H1 (cell line): ENCODE measurements around the gene IPO9. TPM values are rescaled to one million over a fixed set of nuclear protein-coding genes. Genes with fewer than 3 reads are reported as not detected.

ENCODE experiments used
- CTCF ChIA-PET: fragments of 300-600 bp; sonication (Branson Sonifier 250); formaldehyde crosslinking; loops from one replicate; lab custom pipeline; 2021; ENCODE audit not compliant: partially characterized antibody; lab: Charles Lee
- POLR2A ChIA-PET: fragments of 300-600 bp; sonication (Branson Sonifier 250); formaldehyde crosslinking; loops from one replicate; lab custom pipeline; 2021; ENCODE audit warnings: inconsistent platforms; ENCODE audit not compliant: partially characterized antibody; lab: Charles Lee
- DNase-seq, 2 experiments: peaks; one replicate each; pipeline versions ENCODE4 v3.0.0 to v3.0.0-alpha.2; 2010 to 2022; ENCODE audit warnings: low spot score in 2 of 2, low read depth in 1 of 2, mixed read lengths in 1 of 2
- FAIRE-seq: peaks from 2 replicates; lab custom pipeline; 2011; peaks lifted over from hg19 to GRCh38; lab: Jason Lieb, UNC
- H2AFZ ChIP-seq: 2 replicates; pipeline ENCODE4 v1.8.1; 2012; ENCODE audit warnings: low read length, inconsistent platforms
- H2AK5ac ChIP-seq: 2 replicates; pipeline ENCODE4 v1.6.1; 2013; ENCODE audit warnings: low read depth, low read length
- H2BK120ac ChIP-seq: replicated peaks from 2 replicates; pipeline ENCODE3; 2013; ENCODE audit warnings: low read depth, low read length, inconsistent platforms
- H2BK12ac ChIP-seq: 2 replicates; pipeline ENCODE4 v1.6.1; 2013; ENCODE audit warnings: low read depth, low read length
- H2BK15ac ChIP-seq: 2 replicates; pipeline ENCODE4 v1.6.1; 2013; ENCODE audit warnings: low read length
- H2BK20ac ChIP-seq: 2 replicates; pipeline ENCODE4 v1.6.1; 2013; ENCODE audit warnings: low read length
- H2BK5ac ChIP-seq: 2 replicates; pipeline ENCODE4 v1.6.1; 2013; ENCODE audit warnings: low read depth, low read length
- H3K14ac ChIP-seq: 2 replicates; pipeline ENCODE4 v1.6.1; 2013; ENCODE audit warnings: inconsistent platforms; ENCODE audit not compliant: insufficient read length
- H3K18ac ChIP-seq: 2 replicates; pipeline ENCODE4 v1.6.1; 2013; ENCODE audit warnings: low read length; ENCODE audit errors: extremely low read depth
- H3K23ac ChIP-seq: 2 replicates; pipeline ENCODE4 v1.6.1; 2013; ENCODE audit warnings: inconsistent platforms; ENCODE audit not compliant: insufficient read length
- H3K23me2 ChIP-seq: 2 replicates; pipeline ENCODE4 v1.6.1; 2013; ENCODE audit warnings: low read depth, low read length
- H3K27ac ChIP-seq: 2 replicates; pipeline ENCODE4 v1.6.1; 2011; ENCODE audit warnings: low read depth, low read length, inconsistent platforms
- H3K27me3 ChIP-seq, 4 experiments: replicated peaks in 1 of 4; 1 replicate in 1 of 4; 2 replicates in 3 of 4; pipeline versions ENCODE4 v1.6.1 to v1.8.1; 2011 to 2013; ENCODE audit warnings: low read length in 3 of 4, mild to moderate bottlenecking in 3 of 4, inconsistent platforms in 2 of 4, mixed read lengths in 2 of 4, moderate library complexity in 1 of 4; ENCODE audit not compliant: control insufficient read depth in 3 of 4, insufficient read depth in 3 of 4; ENCODE audit errors: extremely low read depth in 1 of 4
- H3K36me3 ChIP-seq, 4 experiments: 2 replicates each; pipeline versions ENCODE4 v1.6.1 to v1.8.1; 2011 to 2013; ENCODE audit warnings: mild to moderate bottlenecking in 4 of 4, low read length in 3 of 4, moderate library complexity in 2 of 4, control low read depth in 1 of 4, inconsistent platforms in 1 of 4; ENCODE audit not compliant: insufficient read depth in 4 of 4, control insufficient read depth in 2 of 4
- H3K4ac ChIP-seq: replicated peaks from 2 replicates; pipeline ENCODE3; 2013; ENCODE audit warnings: low read length, low read depth, mixed read lengths, inconsistent platforms; ENCODE audit not compliant: insufficient read length
- H3K4me1 ChIP-seq, 4 experiments: replicated peaks in 1 of 4; 1 replicate in 1 of 4; 2 replicates in 3 of 4; pipeline versions ENCODE4 v1.6.1 to v1.8.1; 2011 to 2013; ENCODE audit warnings: low read length in 3 of 4, inconsistent platforms in 2 of 4, mixed read lengths in 1 of 4; ENCODE audit not compliant: insufficient read depth in 4 of 4, control insufficient read depth in 3 of 4
- H3K4me2 ChIP-seq, 2 experiments: 2 replicates each; pipeline versions ENCODE4 v1.6.1 to v1.8.1; 2011 to 2013; ENCODE audit warnings: low read depth in 2 of 2, low read length in 2 of 2, control low read depth in 1 of 2, inconsistent platforms in 1 of 2, mild to moderate bottlenecking in 1 of 2; ENCODE audit not compliant: insufficient read depth in 1 of 2
- H3K4me3 ChIP-seq, 4 experiments: fragments of 200-600, 300-600 bp in 1 of 4; sonication (generic), shearing (Covaris generic), sonication (Bioruptor Twin) in 1 of 4; 2 replicates each; pipeline versions ENCODE4 v1.5.1 to v1.8.1; 2011 to 2016; ENCODE audit warnings: low read length in 4 of 4, low read depth in 3 of 4, control low read depth in 2 of 4, inconsistent platforms in 2 of 4, mild to moderate bottlenecking in 2 of 4, mixed read lengths in 1 of 4, moderate library complexity in 1 of 4; ENCODE audit not compliant: insufficient read depth in 2 of 4; ENCODE audit errors: extremely low read depth in 1 of 4
- H3K56ac ChIP-seq: replicated peaks from 2 replicates; pipeline ENCODE3; 2013; ENCODE audit warnings: low read depth, mild to moderate bottlenecking, mixed read lengths, low read length, inconsistent platforms; ENCODE audit not compliant: insufficient read length
- H3K79me1 ChIP-seq: 2 replicates; pipeline ENCODE4 v1.6.1; 2013; ENCODE audit warnings: low read depth, low read length, control low read depth
- H3K79me2 ChIP-seq, 2 experiments: 2 replicates each; pipeline versions ENCODE4 v1.6.1 to v1.8.1; 2012 to 2013; ENCODE audit warnings: low read length in 2 of 2, mild to moderate bottlenecking in 2 of 2, inconsistent platforms in 1 of 2; ENCODE audit not compliant: insufficient read depth in 2 of 2, control insufficient read depth in 1 of 2
- H3K9ac ChIP-seq, 4 experiments: replicated peaks in 1 of 4; 1 replicate in 1 of 4; 2 replicates in 3 of 4; pipeline versions ENCODE4 v1.6.1 to v1.8.1; 2011 to 2013; ENCODE audit warnings: low read depth in 3 of 4, low read length in 3 of 4, control low read depth in 2 of 4, mild to moderate bottlenecking in 2 of 4, moderate library complexity in 2 of 4, inconsistent platforms in 1 of 4; ENCODE audit errors: extremely low read depth in 1 of 4
- H3K9me3 ChIP-seq, 2 experiments: 2 replicates each; pipeline versions ENCODE4 v1.6.1 to v1.8.1; 2012 to 2013; ENCODE audit warnings: mild to moderate bottlenecking in 2 of 2, moderate library complexity in 2 of 2, control low read depth in 1 of 2, inconsistent platforms in 1 of 2, low read depth in 1 of 2, low read length in 1 of 2, mixed read lengths in 1 of 2; ENCODE audit not compliant: insufficient read depth in 2 of 2
- H4K20me1 ChIP-seq, 2 experiments: replicated peaks in 1 of 2; 2 replicates each; pipeline versions ENCODE3 to v1.8.1; 2011 to 2013; ENCODE audit warnings: inconsistent platforms in 2 of 2, low read length in 2 of 2, mild to moderate bottlenecking in 1 of 2; ENCODE audit not compliant: insufficient read depth in 2 of 2, control insufficient read depth in 1 of 2
- H4K5ac ChIP-seq: 2 replicates; pipeline ENCODE4 v1.6.1; 2013; ENCODE audit warnings: low read length, low read depth, mixed read lengths, inconsistent platforms; ENCODE audit not compliant: insufficient read length
- H4K8ac ChIP-seq: 2 replicates; pipeline ENCODE4 v1.8.0; 2013; ENCODE audit warnings: mild to moderate bottlenecking, moderate library complexity, low read length, inconsistent platforms; ENCODE audit not compliant: insufficient read depth; ENCODE audit errors: extremely low read depth
- H4K91ac ChIP-seq: replicated peaks from 2 replicates; pipeline ENCODE3; 2013; ENCODE audit warnings: low read length, mixed read lengths, inconsistent platforms; ENCODE audit not compliant: insufficient read length
- CBX5 ChIP-seq: fragments of 300-800, 300-1000 bp; sonication (generic); IDR thresholded peaks from 2 replicates; pipeline ENCODE4 v1.7.1; 2016; ENCODE audit warnings: antibody characterized with exemption, low read length, low read depth
- CTCF ChIP-seq, 3 experiments: IDR thresholded peaks; 1 replicate in 2 of 3; 2 replicates in 1 of 3; pipeline versions ENCODE4 v1.5.1 to v1.6.1; 2011; ENCODE audit warnings: low read length in 3 of 3, mild to moderate bottlenecking in 3 of 3, inconsistent platforms in 2 of 3, low read depth in 1 of 3, moderate library complexity in 1 of 3; ENCODE audit not compliant: insufficient read depth in 1 of 3; ENCODE audit errors: control extremely low read depth in 1 of 3
- EP300 ChIP-seq, 2 experiments: IDR thresholded peaks; 1 replicate in 1 of 2; 2 replicates in 1 of 2; pipeline ENCODE4 v1.6.1; 2011 to 2012; ENCODE audit warnings: low read depth in 2 of 2, low read length in 2 of 2, mild to moderate bottlenecking in 2 of 2, borderline replicate concordance in 1 of 2, inconsistent platforms in 1 of 2, moderate library complexity in 1 of 2
- GABPA ChIP-seq: IDR thresholded peaks from 2 replicates; pipeline ENCODE4 v1.6.1; 2011; ENCODE audit warnings: mild to moderate bottlenecking, low read length, moderate library complexity, borderline replicate concordance; ENCODE audit not compliant: insufficient read depth
- KDM1A ChIP-seq: fragments of 200-600, 300-600 bp; sonication (generic); IDR thresholded peaks from 2 replicates; pipeline ENCODE4 v1.7.1; 2016; ENCODE audit warnings: mild to moderate bottlenecking, low read length, borderline replicate concordance
- POU5F1 ChIP-seq: IDR thresholded peaks from 2 replicates; pipeline ENCODE4 v1.6.1; 2011; ENCODE audit warnings: low read depth, mild to moderate bottlenecking, low read length, moderate library complexity
- WGBS, 2 experiments: shearing (Covaris generic) in 1 of 2; methylation state at CpG; one replicate each; pipeline versions ENCODE4 v1.1.6 to v1.1.7; 2013 to 2015; ENCODE audit warnings: low lambda C conversion rate in 2 of 2, mixed read lengths in 2 of 2, inconsistent platforms in 1 of 2, low coverage in 1 of 2, missing lambda C conversion rate in 1 of 2; ENCODE audit not compliant: insufficient replicate concordance in 2 of 2, insufficient coverage in 1 of 2, insufficient read length in 1 of 2; ENCODE audit errors: extremely low coverage in 1 of 2, missing lambda C conversion rate in 1 of 2; 5-methylcytosine and 5-hydroxymethylcytosine counted together
- polyA plus RNA-seq, 7 experiments: library from polyadenylated mRNA; depleted of rRNA in 3 of 7; stranded (reverse) in 5 of 7; unstranded in 2 of 7; fragments of >200 nt in 5 of 7; fragments of 200-250 nt in 2 of 7; gene quantifications; 1 replicate in 5 of 7; 2 replicates in 1 of 7; 4 replicates in 1 of 7; pipeline versions ENCODE4 v1.2.1 to v1.2.3, GENCODE V29; 2011 to 2013; ENCODE audit warnings: missing spikeins in 2 of 7, mixed read lengths in 2 of 7
- total RNA-seq: library from RNA; stranded (reverse); fragmentation: NEBNext Ultra II Directional; extraction: Animal tissue kit (Norgen Biotek cat#: 25700); gene quantifications from 2 replicates; pipeline ENCODE4 v1.2.1, GENCODE V29; 2021

IPO9 gene
- total and polyA plus RNA-seq, 2 of the 8 experiments (the other 6 are each of a cell fraction or from before 2014, with no cell fraction given) = 61.0 to 122 TPM

DNA sequence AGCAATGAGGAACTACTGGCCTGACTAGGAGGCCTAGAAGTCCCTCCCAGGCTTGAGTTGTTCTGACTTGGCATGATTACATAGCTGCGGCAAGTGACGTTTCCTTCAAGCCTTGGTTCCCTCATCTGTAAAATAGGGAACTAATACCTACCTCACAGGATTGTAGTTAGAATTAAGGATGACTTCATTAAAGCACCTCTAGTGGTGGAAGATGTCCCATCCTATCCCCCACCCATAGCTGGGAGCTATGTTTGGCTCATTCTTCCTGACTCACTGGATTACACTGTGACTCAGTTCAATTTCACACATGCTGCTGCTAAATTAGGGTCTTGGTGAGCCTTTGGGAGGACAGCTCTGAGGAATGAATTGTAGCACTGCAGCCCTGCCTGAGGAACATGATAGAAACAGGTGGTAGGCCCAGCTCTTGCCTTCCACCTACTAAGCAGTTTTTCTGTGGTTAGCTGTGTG is 53.7 kb downstream of the IPO9 start:
- Histone ChIP-seq H3K23ac (no peak overlapping the region), H3K79me2 (no peaks in the 10 kb centered on the region), H3K4me3 (no peak overlapping the region), H3K27ac (no peak overlapping the region), H3K14ac (no peak overlapping the region), H2AK5ac (no peak overlapping the region; the same call in 1 of the 2 replicates), H3K27me3 (peaks cover 0 to 5% (median 0%) of the 10 kb centered on the region in 4 experiments; a peak in 1 of 7 replicates), H2BK5ac (no peak overlapping the region), H2BK15ac (no peak overlapping the region), H4K20me1 (no peaks in the 10 kb centered on the region), H3K18ac (no peak overlapping the region), H3K9ac (no peak overlapping the region), H4K8ac (no peak overlapping the region), H4K5ac (no peak overlapping the region), H2AFZ (no peak overlapping the region), H3K4me1 (peaks cover 0 to 4% (median 2%) of the 10 kb centered on the region in 4 experiments; a peak in 5 of 7 replicates), H2BK120ac (no peak overlapping the region), H3K4ac (no peak overlapping the region), H3K23me2 (no peaks in the 10 kb centered on the region), H2BK12ac (no peak overlapping the region), H4K91ac (no peak overlapping the region), H3K4me2 (no peak overlapping the region), H3K56ac (no peak overlapping the region), H3K36me3 (no peaks in the 10 kb centered on the region; a peak in 1 of 8 replicates), H2BK20ac (no peak overlapping the region), H3K79me1 (no peaks in the 10 kb centered on the region), H3K9me3 (no peaks in the 10 kb centered on the region)
- 100% methylated on average over 2 of the region's 2 CpGs; no CpG with 5 or more reads in 1 of the 2 experiments for WGBS, 2 experiments
- TF ChIP-seq GABPA (no peak), CTCF (IDR thresholded peaks at IDR 0.05; ENCODE audit: control extremely low read depth in 1 of 3, insufficient read depth in 1 of 3, low read depth in 1 of 3, low read length in 3 of 3) (peak in 1 of 3 experiments; percentile 35; a peak in 1 of 4 replicates), KDM1A (no peak), POU5F1 (no peak), EP300 (IDR thresholded peaks at IDR 0.05; ENCODE audit: borderline replicate concordance in 1 of 2, low read depth in 2 of 2, low read length in 2 of 2) (no peak), CBX5 (no peak)
- CTCF ChIA-PET = interaction anchor here (0.5 to 12.3 kb wide), 15 partner anchors 10 to 834 kb away, joined by 3 to 244 read pairs (median 3); partner anchors contain the start of gene SHISA4
- POLR2A ChIA-PET = interaction anchor here (0.5 to 8.1 kb wide), 14 partner anchors 8 to 235 kb away, joined by 3 to 117 read pairs (median 4); partner anchors contain the start of genes SHISA4 and TIMM17A
- DNase-seq (no peak), FAIRE-seq (no peak)
